HFF-Myc (cell line): ENCODE measurements around the gene CES3.

Experiments
- DNase-seq: peaks from one replicate; pipeline ENCODE4 v3.0.0-alpha.2; 2011; ENCODE audit warnings: low read depth; ENCODE audit errors: extremely low read depth
- H3K4me3 ChIP-seq: replicated peaks from 2 replicates; pipeline ENCODE4 v1.5.1; 2011; ENCODE audit warnings: low read depth, mild to moderate bottlenecking, control low read depth, low read length
- TF ChIP-seq, protein P1 (sequence below): IDR thresholded peaks from 2 replicates; pipeline ENCODE4 v1.5.1; 2012; ENCODE audit warnings: mild to moderate bottlenecking, low read depth, low read length, control low read depth; ENCODE audit errors: missing control alignments

The CES3 gene

DNA sequence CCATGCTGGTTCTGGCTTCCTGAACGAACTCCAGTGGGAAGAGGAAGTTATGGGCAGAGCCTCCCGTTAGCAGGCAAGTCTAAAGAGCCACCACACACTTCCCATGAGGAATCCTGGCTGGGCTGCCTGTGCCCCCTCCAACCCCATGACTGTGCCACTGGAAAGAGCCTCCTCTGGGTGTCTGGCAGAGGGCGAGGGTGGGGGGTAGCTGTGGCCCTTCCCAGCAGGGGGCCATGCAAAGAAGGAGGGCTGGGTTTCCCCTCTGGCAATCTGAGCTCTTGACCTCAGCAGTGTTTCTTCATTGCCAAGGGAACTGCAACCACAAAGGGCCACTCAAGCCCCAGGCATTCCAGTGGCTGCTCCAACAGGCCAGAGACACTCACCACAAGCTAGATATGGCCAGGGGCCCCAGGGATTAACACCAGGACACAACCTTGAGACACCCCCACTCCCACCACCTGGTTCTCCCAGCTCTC, 34.1 kb upstream of the CES3 start:
- no peak overlapping the region for H3K4me3 ChIP-seq
- DNase-seq, result peak; percentile 61
- TF ChIP-seq, protein P1, sequence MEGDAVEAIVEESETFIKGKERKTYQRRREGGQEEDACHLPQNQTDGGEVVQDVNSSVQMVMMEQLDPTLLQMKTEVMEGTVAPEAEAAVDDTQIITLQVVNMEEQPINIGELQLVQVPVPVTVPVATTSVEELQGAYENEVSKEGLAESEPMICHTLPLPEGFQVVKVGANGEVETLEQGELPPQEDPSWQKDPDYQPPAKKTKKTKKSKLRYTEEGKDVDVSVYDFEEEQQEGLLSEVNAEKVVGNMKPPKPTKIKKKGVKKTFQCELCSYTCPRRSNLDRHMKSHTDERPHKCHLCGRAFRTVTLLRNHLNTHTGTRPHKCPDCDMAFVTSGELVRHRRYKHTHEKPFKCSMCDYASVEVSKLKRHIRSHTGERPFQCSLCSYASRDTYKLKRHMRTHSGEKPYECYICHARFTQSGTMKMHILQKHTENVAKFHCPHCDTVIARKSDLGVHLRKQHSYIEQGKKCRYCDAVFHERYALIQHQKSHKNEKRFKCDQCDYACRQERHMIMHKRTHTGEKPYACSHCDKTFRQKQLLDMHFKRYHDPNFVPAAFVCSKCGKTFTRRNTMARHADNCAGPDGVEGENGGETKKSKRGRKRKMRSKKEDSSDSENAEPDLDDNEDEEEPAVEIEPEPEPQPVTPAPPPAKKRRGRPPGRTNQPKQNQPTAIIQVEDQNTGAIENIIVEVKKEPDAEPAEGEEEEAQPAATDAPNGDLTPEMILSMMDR, result no peak

DNA sequence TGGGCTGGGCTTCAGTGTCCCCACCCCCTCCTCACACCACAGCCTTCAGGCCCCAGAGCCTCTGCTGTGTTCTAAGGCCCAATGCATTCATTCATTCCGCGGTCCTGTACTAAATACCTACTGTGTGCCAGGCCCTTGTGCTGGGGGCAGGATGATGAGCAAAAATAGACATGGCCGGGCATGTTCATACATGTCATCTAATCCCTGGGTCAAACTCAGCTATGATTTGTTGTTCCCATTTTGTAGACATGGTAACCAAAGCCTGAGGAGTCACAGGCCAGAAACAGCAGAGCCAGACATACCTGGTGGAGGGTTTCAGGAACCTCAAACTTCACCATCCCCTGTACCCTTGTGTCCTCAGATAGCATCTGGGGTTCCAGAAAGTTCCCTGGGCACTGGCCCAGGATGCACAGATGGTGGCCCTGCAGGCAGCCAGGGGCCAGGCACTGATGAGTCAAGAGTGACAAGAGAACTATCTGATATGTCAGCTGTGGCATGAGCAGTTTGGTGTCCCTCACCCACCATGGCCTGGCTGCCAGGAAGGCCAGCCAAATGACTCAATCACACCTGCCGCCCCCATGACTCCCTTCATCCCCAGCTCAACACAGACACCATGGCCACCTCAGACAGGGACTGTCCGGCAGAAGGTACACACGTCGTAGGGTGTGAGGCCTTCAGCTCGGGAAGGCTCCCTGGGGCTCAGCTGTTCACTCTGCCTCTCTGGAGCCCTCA, 33.0 kb upstream of the CES3 start:
- no peak overlapping the region for H3K4me3 ChIP-seq
- no peak for DNase-seq
- TF ChIP-seq, protein P1, result no peak

DNA sequence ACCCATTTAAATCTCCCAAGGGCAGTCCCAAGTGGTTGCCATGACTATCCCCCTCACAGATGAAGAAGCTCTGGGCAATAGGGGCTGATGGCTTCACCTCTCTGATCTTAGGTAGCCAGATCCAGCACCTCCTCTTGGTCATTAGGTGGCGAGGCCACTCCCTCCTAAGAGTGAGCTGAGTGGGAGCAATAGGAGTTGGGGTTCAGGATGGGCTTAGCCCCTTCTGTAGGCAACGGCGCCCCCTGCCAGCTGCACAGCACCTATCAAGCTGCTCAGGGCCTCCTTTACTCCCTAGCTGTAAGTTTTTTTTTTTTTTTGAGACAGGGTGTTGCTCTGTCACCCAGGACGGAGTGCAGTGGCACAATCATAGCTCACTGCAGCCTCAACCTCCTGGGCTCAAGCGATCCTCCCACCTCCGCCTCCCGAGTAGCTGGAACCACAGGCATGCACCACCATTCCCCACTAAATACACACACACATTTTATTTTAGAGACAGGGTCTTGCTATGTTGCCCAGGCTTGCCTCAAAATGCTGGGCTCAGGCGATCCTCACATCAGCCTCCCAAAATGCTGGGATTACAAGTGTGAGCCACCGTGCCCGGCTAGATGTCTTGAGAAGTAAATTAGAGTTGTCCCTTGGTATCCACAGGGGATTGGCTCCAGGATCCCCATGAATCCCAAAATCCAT, 32.2 kb upstream of the CES3 start:
- no peak for DNase-seq
- no peak overlapping the region for H3K4me3 ChIP-seq
- TF ChIP-seq, protein P1, result peak; percentile 46

DNA sequence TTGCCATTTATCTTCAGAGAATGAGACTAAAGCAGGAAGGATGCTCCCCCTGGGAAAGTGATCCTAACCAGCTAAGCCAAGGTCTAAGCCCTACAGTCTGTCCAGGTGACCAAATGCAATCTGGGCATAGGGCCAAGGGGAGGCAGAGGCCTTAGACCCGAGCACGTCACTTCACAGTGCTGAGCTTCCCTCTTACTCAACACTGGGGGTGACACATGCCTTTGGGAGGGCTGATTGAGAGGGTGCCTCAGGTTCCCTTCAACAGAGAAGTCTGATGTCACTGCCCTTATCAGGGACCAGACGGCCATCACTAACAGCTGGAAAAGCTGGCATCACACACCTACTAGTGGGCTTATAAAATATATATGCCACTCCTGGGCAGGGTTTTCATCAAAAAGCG, 30.9 kb upstream of the CES3 start:
- TF ChIP-seq, protein P1, result no peak
- DNase-seq, result no peak
- H3K4me3 ChIP-seq, result no peak overlapping the region

DNA sequence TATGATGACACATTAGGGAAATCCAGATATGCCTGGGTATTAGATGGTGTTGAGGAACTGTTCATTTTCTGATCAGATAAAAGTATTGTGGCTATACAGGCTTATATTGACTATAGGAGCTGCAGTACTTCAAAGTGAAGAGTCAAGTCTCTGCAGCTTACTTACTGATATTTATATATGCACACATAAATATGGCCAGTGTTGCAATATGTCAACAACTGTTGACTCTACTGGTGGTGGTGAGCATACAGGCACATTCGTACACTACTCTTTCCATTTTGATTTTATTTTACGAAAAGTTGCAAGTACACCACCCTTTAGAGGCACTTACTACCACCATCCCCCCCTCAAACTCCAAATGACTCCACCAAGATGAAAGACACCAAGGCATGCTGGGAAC, 29.4 kb upstream of the CES3 start:
- TF ChIP-seq, protein P1, result no peak
- no peak for DNase-seq
- no peak overlapping the region for H3K4me3 ChIP-seq

DNA sequence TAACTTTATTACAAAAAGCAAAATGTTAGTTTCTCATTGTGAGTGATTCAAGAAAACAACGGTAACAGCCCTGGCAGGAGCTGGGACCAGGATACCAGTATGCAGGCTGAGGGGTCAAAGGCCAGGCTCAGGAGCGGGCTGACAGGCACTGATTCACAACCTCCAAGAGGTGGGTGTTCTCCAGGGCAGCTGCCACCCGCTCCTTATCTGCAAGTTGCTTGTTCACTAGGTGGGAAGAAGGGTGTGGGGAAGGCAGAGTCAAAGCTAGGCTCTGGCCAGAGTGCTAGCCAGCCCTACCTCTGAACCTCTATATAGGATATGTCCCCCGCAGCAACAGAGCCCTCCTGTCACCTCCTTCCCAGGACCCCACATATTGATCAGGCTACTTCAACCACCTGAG, 29.0 kb upstream of the CES3 start:
- TF ChIP-seq, protein P1, result no peak
- DNase-seq, result no peak

More for the DNA sequence above, 29.0 kb upstream of the CES3 start:
- no peak overlapping the region for H3K4me3 ChIP-seq
